Panc1 (cell line): ENCODE measurements around the gene SLC43A1. TPM values are rescaled to one million over a fixed set of nuclear protein-coding genes. Genes with fewer than 3 reads are reported as not detected.

ENCODE experiments used
- ATAC-seq: fragments of 200-7000 bp; cut with Tn5 transposase; 2 replicates; pipeline ENCODE4 v1.9.1; 2020; ENCODE audit warnings: mild to moderate bottlenecking, moderate library complexity
- BruUV-seq: library from RNA; stranded (reverse); fragments of 400-500 nt; replicated peaks from 2 replicates; lab custom pipeline; 2021; lab: Mats Ljungman, UMichigan
- CTCF ChIA-PET: fragments of 300-600 bp; sonication (Branson Sonifier 250); formaldehyde crosslinking; loops from one replicate; lab custom pipeline; 2022; ENCODE audit warnings: antibody characterized with exemption; lab: Charles Lee
- POLR2A ChIA-PET: fragments of 300-600 bp; sonication (Branson Sonifier 250); formaldehyde crosslinking; loops from one replicate; lab custom pipeline; 2022; ENCODE audit warnings: antibody characterized with exemption; lab: Charles Lee
- DNase-seq: peaks from one replicate; pipeline ENCODE4 v3.0.0-alpha.2; 2010; ENCODE audit warnings: low read depth, low spot score
- H3K27ac ChIP-seq: 2 replicates; pipeline ENCODE4 v1.5.1; 2011; ENCODE audit warnings: mild to moderate bottlenecking, low read length, inconsistent platforms
- H3K27me3 ChIP-seq: fragments of 200-500 bp; sonication (Bioruptor generic); 2 replicates; pipeline ENCODE4 v1.6.0; 2014; ENCODE audit warnings: low read length, inconsistent platforms; ENCODE audit not compliant: control insufficient read depth, insufficient read depth
- H3K36me3 ChIP-seq: fragments of 200-500 bp; sonication (Bioruptor generic); 2 replicates; pipeline ENCODE4 v1.5.1; 2014; ENCODE audit warnings: inconsistent platforms, mild to moderate bottlenecking, low read length, moderate library complexity; ENCODE audit not compliant: control insufficient read depth, insufficient read depth
- H3K4me1 ChIP-seq: 2 replicates; pipeline ENCODE4 v1.5.1; 2011; ENCODE audit warnings: inconsistent platforms, mild to moderate bottlenecking, low read length, moderate library complexity; ENCODE audit not compliant: control insufficient read depth, insufficient read depth
- H3K4me3 ChIP-seq, 2 experiments: 2 replicates each; pipeline ENCODE4 v1.5.1; 2011 to 2012; ENCODE audit warnings: low read depth in 2 of 2, low read length in 2 of 2, mild to moderate bottlenecking in 2 of 2, inconsistent platforms in 1 of 2, moderate library complexity in 1 of 2
- H3K9me3 ChIP-seq: fragments of 200-500 bp; sonication (Bioruptor generic); 2 replicates; pipeline ENCODE4 v1.5.1; 2014; ENCODE audit warnings: low read depth, mild to moderate bottlenecking, inconsistent platforms, low read length, moderate library complexity; ENCODE audit not compliant: control insufficient read depth, insufficient read depth
- POLR2AphosphoS5 ChIP-seq: IDR thresholded peaks from 2 replicates; pipeline ENCODE4 v1.6.1; 2012; ENCODE audit warnings: mild to moderate bottlenecking, low read depth, low read length, moderate library complexity
- SIN3A ChIP-seq: IDR thresholded peaks from 2 replicates; pipeline ENCODE4 v1.6.1; 2012; ENCODE audit warnings: low read depth, mild to moderate bottlenecking, low read length, moderate library complexity, borderline replicate concordance; ENCODE audit not compliant: insufficient read depth
- TCF7L2 ChIP-seq: IDR thresholded peaks from 2 replicates; pipeline ENCODE4 v1.6.1; 2011; ENCODE audit warnings: mild to moderate bottlenecking, low read depth, low read length, inconsistent platforms
- in situ Hi-C: cut with HindIII; loops from 2 replicates; pipeline ENCODE4 v1.10.0; 2016; ENCODE audit warnings: low sequenced_read_pairs, low pct_unique_long_range_greater_than_20kb
- intact Hi-C: fragments of 100-400 bp; cut with micrococcal nuclease; formaldehyde crosslinking; loops from one replicate; pipeline ENCODE4 v1.10.0; 2022; ENCODE audit not compliant: unreplicated experiment
- total RNA-seq: library from RNA; stranded (reverse); gene quantifications from one replicate; pipeline ENCODE4 v1.2.1, GENCODE V29; 2021; ENCODE audit not compliant: unreplicated experiment
- TF ChIP-seq, protein P1 (sequence below): fragments of 450-650 bp; IDR thresholded peaks from 2 replicates; pipeline ENCODE4 v1.5.1; 2017; ENCODE audit warnings: mild to moderate bottlenecking
- TF ChIP-seq, protein P2 (sequence below), 2 experiments: IDR thresholded peaks; 2 replicates each; pipeline ENCODE4 v1.6.1; 2011 to 2012; ENCODE audit warnings: low read depth in 2 of 2, control low read depth in 1 of 2, low read length in 1 of 2, mild to moderate bottlenecking in 1 of 2, moderate library complexity in 1 of 2; ENCODE audit not compliant: insufficient read depth in 1 of 2

The SLC43A1 gene
- total RNA-seq, 1 experiment from 2014 or later: 2.0 TPM

DNA sequence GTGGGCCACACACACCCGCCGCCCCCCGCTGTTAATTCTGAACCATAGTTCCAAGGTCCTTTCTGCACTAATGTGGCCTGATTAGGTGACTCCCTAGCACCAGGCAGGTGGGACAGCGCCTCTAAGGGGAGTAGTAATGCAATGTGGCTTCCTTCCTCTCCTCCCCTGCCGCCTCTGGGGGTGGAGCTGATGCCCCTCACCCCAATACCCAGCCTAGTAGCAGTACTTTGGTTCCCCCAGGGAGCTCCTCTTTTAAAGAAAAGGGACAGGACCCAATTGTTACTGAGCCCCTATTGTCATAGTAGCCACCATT lies 40.7 kb downstream of the SLC43A1 start:
- TF ChIP-seq, protein P1, sequence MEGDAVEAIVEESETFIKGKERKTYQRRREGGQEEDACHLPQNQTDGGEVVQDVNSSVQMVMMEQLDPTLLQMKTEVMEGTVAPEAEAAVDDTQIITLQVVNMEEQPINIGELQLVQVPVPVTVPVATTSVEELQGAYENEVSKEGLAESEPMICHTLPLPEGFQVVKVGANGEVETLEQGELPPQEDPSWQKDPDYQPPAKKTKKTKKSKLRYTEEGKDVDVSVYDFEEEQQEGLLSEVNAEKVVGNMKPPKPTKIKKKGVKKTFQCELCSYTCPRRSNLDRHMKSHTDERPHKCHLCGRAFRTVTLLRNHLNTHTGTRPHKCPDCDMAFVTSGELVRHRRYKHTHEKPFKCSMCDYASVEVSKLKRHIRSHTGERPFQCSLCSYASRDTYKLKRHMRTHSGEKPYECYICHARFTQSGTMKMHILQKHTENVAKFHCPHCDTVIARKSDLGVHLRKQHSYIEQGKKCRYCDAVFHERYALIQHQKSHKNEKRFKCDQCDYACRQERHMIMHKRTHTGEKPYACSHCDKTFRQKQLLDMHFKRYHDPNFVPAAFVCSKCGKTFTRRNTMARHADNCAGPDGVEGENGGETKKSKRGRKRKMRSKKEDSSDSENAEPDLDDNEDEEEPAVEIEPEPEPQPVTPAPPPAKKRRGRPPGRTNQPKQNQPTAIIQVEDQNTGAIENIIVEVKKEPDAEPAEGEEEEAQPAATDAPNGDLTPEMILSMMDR: no peak
- no peak for TF ChIP-seq SIN3A
- no peak for TF ChIP-seq POLR2AphosphoS5
- TF ChIP-seq, protein P2, sequence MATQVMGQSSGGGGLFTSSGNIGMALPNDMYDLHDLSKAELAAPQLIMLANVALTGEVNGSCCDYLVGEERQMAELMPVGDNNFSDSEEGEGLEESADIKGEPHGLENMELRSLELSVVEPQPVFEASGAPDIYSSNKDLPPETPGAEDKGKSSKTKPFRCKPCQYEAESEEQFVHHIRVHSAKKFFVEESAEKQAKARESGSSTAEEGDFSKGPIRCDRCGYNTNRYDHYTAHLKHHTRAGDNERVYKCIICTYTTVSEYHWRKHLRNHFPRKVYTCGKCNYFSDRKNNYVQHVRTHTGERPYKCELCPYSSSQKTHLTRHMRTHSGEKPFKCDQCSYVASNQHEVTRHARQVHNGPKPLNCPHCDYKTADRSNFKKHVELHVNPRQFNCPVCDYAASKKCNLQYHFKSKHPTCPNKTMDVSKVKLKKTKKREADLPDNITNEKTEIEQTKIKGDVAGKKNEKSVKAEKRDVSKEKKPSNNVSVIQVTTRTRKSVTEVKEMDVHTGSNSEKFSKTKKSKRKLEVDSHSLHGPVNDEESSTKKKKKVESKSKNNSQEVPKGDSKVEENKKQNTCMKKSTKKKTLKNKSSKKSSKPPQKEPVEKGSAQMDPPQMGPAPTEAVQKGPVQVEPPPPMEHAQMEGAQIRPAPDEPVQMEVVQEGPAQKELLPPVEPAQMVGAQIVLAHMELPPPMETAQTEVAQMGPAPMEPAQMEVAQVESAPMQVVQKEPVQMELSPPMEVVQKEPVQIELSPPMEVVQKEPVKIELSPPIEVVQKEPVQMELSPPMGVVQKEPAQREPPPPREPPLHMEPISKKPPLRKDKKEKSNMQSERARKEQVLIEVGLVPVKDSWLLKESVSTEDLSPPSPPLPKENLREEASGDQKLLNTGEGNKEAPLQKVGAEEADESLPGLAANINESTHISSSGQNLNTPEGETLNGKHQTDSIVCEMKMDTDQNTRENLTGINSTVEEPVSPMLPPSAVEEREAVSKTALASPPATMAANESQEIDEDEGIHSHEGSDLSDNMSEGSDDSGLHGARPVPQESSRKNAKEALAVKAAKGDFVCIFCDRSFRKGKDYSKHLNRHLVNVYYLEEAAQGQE (IDR thresholded peaks at IDR 0.05; ENCODE audit: insufficient read depth in 1 of 2, low read depth in 2 of 2, low read length in 1 of 2): peak in 1 of 2 experiments; percentile 47; a peak in 2 of 4 replicates
- no peak for TF ChIP-seq TCF7L2
- POLR2A ChIA-PET: no interaction called here
- in situ Hi-C loops (no loop called here), intact Hi-C loops (no loop called here)
- CTCF ChIA-PET: interaction anchor here (1.0 kb wide), 2 partner anchors 15 to 17 kb away, joined by 3 to 7 read pairs; no protein-coding TSS in a partner anchor
- Histone ChIP-seq H3K4me3 (no peak overlapping the region), H3K9me3 (no peaks in the 10 kb centered on the region), H3K27ac (no peak overlapping the region), H3K36me3 (no peaks in the 10 kb centered on the region), H3K4me1 (no peaks in the 10 kb centered on the region; the same call in 1 of the 2 replicates), H3K27me3 (peaks cover 15% of the 10 kb centered on the region)
- BruUV-seq: no TSS peak
- ATAC-seq (no peak), DNase-seq (no peak)

DNA sequence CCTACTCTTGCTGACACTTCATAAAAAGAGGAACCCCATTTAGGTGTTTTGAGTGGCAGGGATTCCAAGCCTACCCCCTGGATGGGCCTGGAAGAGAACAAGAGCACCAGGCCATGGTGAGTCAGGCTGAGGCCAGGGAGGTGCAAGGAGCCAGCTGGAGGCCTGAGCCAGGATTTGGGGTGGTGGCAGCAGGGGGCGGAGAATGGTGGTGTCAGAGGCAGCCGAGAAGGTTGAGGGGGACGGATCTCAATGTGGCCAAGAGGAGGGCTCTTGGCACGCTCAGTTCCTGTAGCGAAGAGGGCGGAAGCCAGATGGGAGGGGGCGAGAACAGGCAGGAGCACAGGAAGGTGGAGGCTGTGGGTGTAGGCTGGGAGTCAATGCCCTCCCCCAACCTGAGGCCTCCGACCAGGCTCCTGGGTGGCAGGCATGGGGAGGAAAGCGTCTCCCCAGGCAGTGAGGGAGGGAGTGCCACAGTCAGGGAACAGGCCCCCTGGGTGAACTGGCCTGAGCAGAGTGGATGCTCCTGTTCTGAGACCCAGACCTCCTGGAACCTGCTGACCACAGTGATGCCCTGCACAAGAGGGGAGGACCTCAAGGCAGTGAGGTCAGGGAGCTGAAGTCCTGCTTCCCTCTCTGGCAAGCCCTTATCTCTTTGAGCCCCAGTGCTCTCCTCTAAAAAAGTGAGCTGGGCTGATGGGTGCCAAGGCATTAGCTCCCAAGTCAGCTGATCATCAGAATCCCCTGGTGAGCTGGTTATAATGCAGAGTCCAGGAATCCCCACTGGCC lies 41.3 kb downstream of the SLC43A1 start:
- no peak for ATAC-seq
- no TSS peak for BruUV-seq
- POLR2A ChIA-PET: interaction anchor here (0.6 kb wide), 1 partner anchor 287 kb away, joined by 3 read pairs; no protein-coding TSS in a partner anchor
- CTCF ChIA-PET: interaction anchor here (0.7 to 1.0 kb wide), 3 partner anchors 15 to 18 kb away, joined by 3 to 7 read pairs (median 6); no protein-coding TSS in a partner anchor
- no peak for DNase-seq
- Histone ChIP-seq H3K36me3 (no peaks in the 10 kb centered on the region), H3K4me1 (no peaks in the 10 kb centered on the region; the same call in 1 of the 2 replicates), H3K27ac (no peak overlapping the region), H3K4me3 (no peak overlapping the region), H3K27me3 (peaks cover 15% of the 10 kb centered on the region), H3K9me3 (no peaks in the 10 kb centered on the region)
- intact Hi-C loops (no loop called here), in situ Hi-C loops (no loop called here)
- no peak for TF ChIP-seq SIN3A
- TF ChIP-seq, protein P1: no peak
- TF ChIP-seq, protein P2 (IDR thresholded peaks at IDR 0.05; ENCODE audit: insufficient read depth in 1 of 2, low read depth in 2 of 2, low read length in 1 of 2): no peak
- TF ChIP-seq POLR2AphosphoS5: no peak
- no peak for TF ChIP-seq TCF7L2
